HepG2 (cell line): ENCODE measurements around the gene THBS4. TPM values are rescaled to one million over a fixed set of nuclear protein-coding genes. Genes with fewer than 3 reads are reported as not detected.

Source experiments
- AGO2 ChIP-seq: fragments of 200-400 bp; formaldehyde crosslinking; optimal IDR thresholded peaks from 2 replicates; pipeline ENCODE3; 2017; ENCODE audit warnings: mild to moderate bottlenecking, low read depth, low read length, moderate library complexity
- CEBPZ ChIP-seq: IDR thresholded peaks from 2 replicates; pipeline ENCODE4 v1.6.1; 2012; ENCODE audit warnings: low read length, improper control_type of control experiment
- HIVEP1 ChIP-seq: sonication (generic); formaldehyde crosslinking; IDR thresholded peaks from 2 replicates; pipeline ENCODE4 v1.4.0; 2020; ENCODE audit warnings: mild to moderate bottlenecking, missing genetic modification reagents
- KDM5A ChIP-seq: fragments of 200-600 bp; sonication (generic); IDR thresholded peaks from 2 replicates; pipeline ENCODE4 v1.7.0; 2018; ENCODE audit warnings: antibody characterized with exemption, mild to moderate bottlenecking, low read length, borderline replicate concordance
- MAZ ChIP-seq, 2 experiments: sonication (generic) in 1 of 2; formaldehyde crosslinking in 1 of 2; IDR thresholded peaks; 2 replicates each; pipeline versions ENCODE4 v1.5.0 to v1.6.1; 2012 to 2020; ENCODE audit warnings: low read depth in 2 of 2, mild to moderate bottlenecking in 2 of 2, borderline replicate concordance in 1 of 2, improper control_type of control experiment in 1 of 2, low read length in 1 of 2, missing genetic modification reagents in 1 of 2, moderate library complexity in 1 of 2
- PAX8 ChIP-seq: sonication (generic); formaldehyde crosslinking; IDR thresholded peaks from 2 replicates; pipeline ENCODE4 v1.8.0; 2022; ENCODE audit warnings: mild to moderate bottlenecking, missing genetic modification reagents, borderline replicate concordance
- PHF21A ChIP-seq: sonication (generic); formaldehyde crosslinking; IDR thresholded peaks from 2 replicates; pipeline ENCODE4 v1.5.0; 2020; ENCODE audit warnings: mild to moderate bottlenecking, missing genetic modification reagents
- PITX1 ChIP-seq: sonication (generic); formaldehyde crosslinking; IDR thresholded peaks from 2 replicates; pipeline ENCODE4 v1.5.1; 2020; ENCODE audit warnings: mild to moderate bottlenecking, missing genetic modification reagents
- SAFB2 ChIP-seq: sonication (generic); formaldehyde crosslinking; IDR thresholded peaks from 2 replicates; pipeline ENCODE4 v1.5.1; 2020; ENCODE audit warnings: missing genetic modification reagents, low read depth, mild to moderate bottlenecking, borderline replicate concordance
- TBX2 ChIP-seq: sonication (generic); formaldehyde crosslinking; IDR thresholded peaks from 2 replicates; pipeline ENCODE4 v1.5.0; 2020; ENCODE audit warnings: missing genetic modification reagents, mild to moderate bottlenecking, borderline replicate concordance
- TCF7 ChIP-seq: sonication (generic); IDR thresholded peaks from 2 replicates; pipeline ENCODE4 v1.6.1; 2016; ENCODE audit warnings: antibody characterized with exemption, low read depth
- THAP9 ChIP-seq: sonication (generic); formaldehyde crosslinking; IDR thresholded peaks from 2 replicates; pipeline ENCODE4; 2020; ENCODE audit warnings: missing genetic modification reagents, mild to moderate bottlenecking, borderline replicate concordance
- ZFP82 ChIP-seq: sonication (generic); formaldehyde crosslinking; IDR thresholded peaks from 2 replicates; pipeline ENCODE4 v1.5.1; 2020; ENCODE audit warnings: mild to moderate bottlenecking, missing genetic modification reagents, borderline replicate concordance
- ZNF510 ChIP-seq: sonication (generic); formaldehyde crosslinking; IDR thresholded peaks from 2 replicates; pipeline ENCODE4 v1.4.0; 2020; ENCODE audit warnings: low read depth, mild to moderate bottlenecking, missing genetic modification reagents
- ZNF576 ChIP-seq: sonication (generic); formaldehyde crosslinking; IDR thresholded peaks from 2 replicates; pipeline ENCODE4 v1.4.0; 2020; ENCODE audit warnings: mild to moderate bottlenecking, missing genetic modification reagents
- ZNF800 ChIP-seq: sonication (generic); formaldehyde crosslinking; IDR thresholded peaks from 2 replicates; pipeline ENCODE4 v1.4.0; 2020; ENCODE audit warnings: missing genetic modification reagents
- ZNF850 ChIP-seq: sonication (generic); formaldehyde crosslinking; conservative IDR thresholded peaks from 2 replicates; pipeline ENCODE4 v1.9.0; 2021; ENCODE audit warnings: mild to moderate bottlenecking, missing genetic modification reagents
- polyA plus RNA-seq, 8 experiments: library from polyadenylated mRNA; depleted of rRNA in 3 of 8; stranded (reverse) in 7 of 8; unstranded in 1 of 8; fragments of >200 nt; fragmentation: Illumina TruSeq in 4 of 8; extraction: Trizol in 4 of 8; gene quantifications; 2 replicates each; pipeline versions ENCODE4 v1.2.1 to v1.2.3, GENCODE V29; 2011 to 2016; ENCODE audit warnings: low read depth in 4 of 8, missing spikeins in 1 of 8, mixed read lengths in 1 of 8; ENCODE audit not compliant: insufficient read depth in 1 of 8
- total RNA-seq, 5 experiments: library from RNA; depleted of rRNA; stranded (reverse); fragments of >200 nt; fragmentation: Illumina TruSeq; extraction: Trizol; gene quantifications; 2 replicates each; pipeline ENCODE4 v1.2.3, GENCODE V29; 2016; ENCODE audit warnings: low read depth in 1 of 5

THBS4 gene
- total and polyA plus RNA-seq, 2 of the 13 experiments (the other 11 are each of a cell fraction or from before 2014, with no cell fraction given): 0.60 to 1.2 TPM

GRCh38 chr5:79990598-79991507 lies 44.3 kb upstream of the THBS4 start, which contains the start of gene MTX3 (continued):
- TF ChIP-seq ZNF800 (0 out of 2 replicates have a peak, but pooled peaks have one; percentile 17), ZNF576 (CRISPR knock-in tag) (no peak), THAP9 (peak; percentile 95), PITX1 (CRISPR knock-in tag) (peak; percentile 67; the same call in 1 of the 2 replicates), ZNF510 (CRISPR knock-in tag) (peak; percentile 76; the same call in 1 of the 2 replicates), HIVEP1 (peak; percentile 75), PHF21A (CRISPR knock-in tag) (no peak), MAZ (IDR thresholded peaks at IDR 0.05; ENCODE audit: borderline replicate concordance, low read depth, low read length) (no peak; the same call in 1 of the 2 replicates), MAZ (CRISPR knock-in tag; IDR thresholded peaks at IDR 0.05; ENCODE audit: low read depth) (peak; percentile 83), KDM5A (peak; percentile 84), AGO2 (peak; percentile 81), SAFB2 (CRISPR knock-in tag) (peak; percentile 85; the same call in 1 of the 2 replicates), ZNF850 (CRISPR knock-in tag) (no peak), CEBPZ (no peak), TCF7 (peak; percentile 30; the same call in 1 of the 2 replicates), PAX8 (CRISPR knock-in tag) (no peak), TBX2 (CRISPR knock-in tag) (peak; percentile 81), ZFP82 (CRISPR knock-in tag) (0 out of 2 replicates have a peak, but pooled peaks have one; percentile 79)
